WTC11 (cell line): ENCODE measurements around the gene POLE2.

Experiments used
- CREB1 ChIP-seq: sonication (generic); formaldehyde crosslinking; IDR thresholded peaks from 2 replicates; pipeline ENCODE4 v1.8.0; 2023; ENCODE audit warnings: mild to moderate bottlenecking, missing genetic modification reagents
- CTCF ChIP-seq: fragments of 200-600 bp; IDR thresholded peaks from 2 replicates; pipeline ENCODE4 v1.8.0; 2022; ENCODE audit warnings: antibody characterized with exemption
- E2F5 ChIP-seq: sonication (generic); formaldehyde crosslinking; IDR thresholded peaks from 2 replicates; pipeline ENCODE4 v1.8.1; 2022; ENCODE audit warnings: mild to moderate bottlenecking, moderate library complexity, missing genetic modification reagents
- ETV6 ChIP-seq: sonication (generic); formaldehyde crosslinking; IDR thresholded peaks from 2 replicates; pipeline ENCODE4 v1.8.1; 2022; ENCODE audit warnings: mild to moderate bottlenecking, missing genetic modification reagents
- FOXP1 ChIP-seq: sonication (generic); formaldehyde crosslinking; IDR thresholded peaks from 2 replicates; pipeline ENCODE4 v1.8.0; 2022; ENCODE audit warnings: missing genetic modification reagents, mild to moderate bottlenecking, moderate library complexity, borderline replicate concordance
- GABPB1 ChIP-seq: sonication (generic); formaldehyde crosslinking; IDR thresholded peaks from 2 replicates; pipeline ENCODE4 v1.8.1; 2023; ENCODE audit warnings: mild to moderate bottlenecking, missing genetic modification reagents
- GRHL2 ChIP-seq: fragments of 250-450 bp; sonication (Bioruptor Pico); IDR thresholded peaks from 2 replicates; pipeline ENCODE4 v1.8.0; 2022; ENCODE audit warnings: mild to moderate bottlenecking, moderate library complexity; ENCODE audit not compliant: insufficient replicate concordance, severe bottlenecking
- HMGXB4 ChIP-seq: sonication (generic); formaldehyde crosslinking; IDR thresholded peaks from 2 replicates; pipeline ENCODE4 v1.8.1; 2023; ENCODE audit warnings: mild to moderate bottlenecking, moderate library complexity, missing genetic modification reagents
- JUN ChIP-seq: sonication (generic); formaldehyde crosslinking; IDR thresholded peaks from 2 replicates; pipeline ENCODE4 v1.8.0; 2023; ENCODE audit warnings: mild to moderate bottlenecking, missing genetic modification reagents
- MLX ChIP-seq: sonication (generic); formaldehyde crosslinking; IDR thresholded peaks from 2 replicates; pipeline ENCODE4 v1.8.1; 2023; ENCODE audit warnings: mild to moderate bottlenecking, missing genetic modification reagents, moderate library complexity
- SP1 ChIP-seq: sonication (generic); formaldehyde crosslinking; conservative IDR thresholded peaks from 2 replicates; pipeline ENCODE4 v1.8.1; 2022; ENCODE audit warnings: missing genetic modification reagents
- TEAD4 ChIP-seq: sonication (generic); formaldehyde crosslinking; IDR thresholded peaks from 2 replicates; pipeline ENCODE4 v1.8.0; 2022; ENCODE audit warnings: mild to moderate bottlenecking, missing genetic modification reagents
- USF2 ChIP-seq: sonication (generic); formaldehyde crosslinking; IDR thresholded peaks from 2 replicates; pipeline ENCODE4 v1.8.1; 2023; ENCODE audit warnings: mild to moderate bottlenecking, missing genetic modification reagents, moderate library complexity
- ZNF121 ChIP-seq: sonication (generic); formaldehyde crosslinking; IDR thresholded peaks from 2 replicates; pipeline ENCODE4 v1.8.0; 2023; ENCODE audit warnings: missing genetic modification reagents

- no peak for TF ChIP-seq JUN (CRISPR knock-in tag)
- no peak for TF ChIP-seq ETV6 (CRISPR knock-in tag)
- TF ChIP-seq CTCF, result no peak
- TF ChIP-seq TEAD4, result no peak
- TF ChIP-seq GABPB1 (CRISPR knock-in tag), result no peak
- no peak for TF ChIP-seq USF2 (CRISPR knock-in tag)
- TF ChIP-seq SP1, result no peak
- no peak for TF ChIP-seq GRHL2 (CRISPR knock-in tag)
- no peak for TF ChIP-seq MLX (CRISPR knock-in tag)
- TF ChIP-seq FOXP1 (CRISPR knock-in tag), result no peak
- no peak for TF ChIP-seq HMGXB4 (CRISPR knock-in tag)
- no peak for TF ChIP-seq CREB1 (CRISPR knock-in tag)
- no peak for TF ChIP-seq E2F5 (CRISPR knock-in tag)
- no peak for TF ChIP-seq ZNF121
These were observed 45.8 kb upstream of the POLE2 start for GRCh38 chr14:49733836-49734235.
